ENCODE data around the gene PTPRJ. TPM values are rescaled to one million over a fixed set of nuclear protein-coding genes. Genes with fewer than 3 reads are reported as not detected.

PTPRJ gene
- total RNA-seq, 1 experiment from 2014 or later: 11.0 TPM

DNA sequence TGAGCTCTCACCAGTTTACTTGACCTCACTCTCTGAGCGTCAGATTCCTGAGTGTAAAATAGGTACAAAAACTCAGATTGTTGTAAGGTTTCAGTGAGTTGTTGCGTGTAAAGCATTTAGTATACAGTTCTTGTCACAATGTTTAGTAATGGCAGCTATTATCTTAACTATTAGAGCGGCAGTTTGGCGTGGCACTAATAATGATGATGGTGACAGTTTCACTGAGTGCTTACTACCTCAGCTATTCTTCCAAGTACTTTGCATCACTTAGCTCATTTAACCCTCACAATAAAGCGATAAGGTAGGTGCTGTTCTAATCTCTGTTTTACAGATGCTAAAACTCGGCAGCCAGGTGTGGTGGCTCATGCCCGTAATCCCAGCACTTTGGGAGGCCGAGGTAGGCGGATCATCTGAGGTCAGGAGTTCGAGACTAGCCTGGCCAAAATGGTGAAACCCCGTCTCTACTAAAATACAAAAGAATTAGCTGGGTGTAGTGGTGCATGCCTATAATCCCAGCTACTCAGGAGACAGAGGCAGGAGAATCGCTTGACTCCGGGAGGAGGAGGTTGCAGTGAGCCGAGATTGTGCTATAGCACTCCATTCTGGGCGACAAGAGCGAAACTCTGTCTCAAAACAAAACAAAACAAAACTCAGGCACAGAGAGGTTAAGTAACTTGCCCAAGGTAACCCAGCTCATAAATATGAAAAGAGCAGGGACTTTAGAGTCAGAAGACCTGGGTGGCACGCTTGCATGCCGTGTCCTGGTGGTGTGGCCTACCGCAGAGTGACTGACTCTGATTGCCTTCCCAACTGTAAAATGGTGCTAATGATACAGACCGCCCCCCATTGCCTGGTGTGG is 76.2 kb downstream of the PTPRJ start:
- Histone ChIP-seq H3K4me1 (peaks cover 13% of the 10 kb centered on the region), H3K36me3 (ENCODE audit: control insufficient read depth, insufficient read depth, low read length) (no peaks in the 10 kb centered on the region), H3K27me3 (replicated peaks; ENCODE audit: control insufficient read depth, insufficient read depth, low read length) (no peaks in the 10 kb centered on the region), H3K4me3 (ENCODE audit: low read depth, low read length) (no peak overlapping the region), H3K9me3 (no peaks in the 10 kb centered on the region)
- no peak for DNase-seq
- no peak overlapping the region for H3K27ac Mint-ChIP-seq (ENCODE audit: unreplicated experiment)
- H3K27me3 Mint-ChIP-seq (ENCODE audit: insufficient read depth, unreplicated experiment): no peaks in the 10 kb centered on the region
- H3K4me1 Mint-ChIP-seq (ENCODE audit: low read depth, unreplicated experiment): peaks cover 27% of the 10 kb centered on the region
- no peak for TF ChIP-seq CTCF (IDR thresholded peaks at IDR 0.05; ENCODE audit: insufficient read depth in 1 of 2, low read depth in 1 of 2, low read length in 1 of 2, severe bottlenecking in 1 of 2, unreplicated experiment in 1 of 2)
- H3K9me3 Mint-ChIP-seq (ENCODE audit: unreplicated experiment): no peaks in the 10 kb centered on the region
- intact Hi-C loops (cut with micrococcal nuclease; ENCODE audit: unreplicated experiment): no loop called here
- no peak overlapping the region for H3K4me3 Mint-ChIP-seq (ENCODE audit: unreplicated experiment)
- H3K36me3 Mint-ChIP-seq (ENCODE audit: insufficient read depth, unreplicated experiment): peaks cover 15% of the 10 kb centered on the region
- ChIA-PET POLR2A (no interaction called here), CTCF (interaction anchor here (1.1 kb wide), 1 partner anchor 53 kb away, joined by 4 read pairs; no protein-coding TSS in a partner anchor)
- no TSS peak for BruUV-seq (replicated peaks)

DNA sequence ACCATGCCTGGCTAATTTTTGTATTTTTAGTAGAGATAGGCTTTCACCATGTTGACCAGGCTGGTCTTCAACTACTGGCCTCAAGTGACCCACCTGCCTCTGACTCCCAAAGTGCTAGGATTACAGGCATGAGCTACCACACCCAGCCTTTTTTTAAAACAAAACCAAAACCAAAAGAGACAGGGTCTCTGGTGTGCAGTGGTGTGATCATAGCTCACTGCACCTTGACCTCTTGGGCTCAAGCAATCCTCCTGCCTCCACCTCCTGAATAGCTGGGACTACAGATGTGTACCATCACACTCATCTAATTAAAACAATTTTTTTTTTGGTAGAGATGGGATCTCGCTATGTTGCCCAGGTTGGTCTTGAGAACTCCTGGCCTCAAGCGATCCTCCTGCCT is 77.7 kb downstream of the PTPRJ start:
- Mint-ChIP-seq H3K36me3 (ENCODE audit: insufficient read depth, unreplicated experiment) (peaks cover 6% of the 10 kb centered on the region), H3K27ac (ENCODE audit: unreplicated experiment) (no peak overlapping the region), H3K9me3 (ENCODE audit: unreplicated experiment) (no peaks in the 10 kb centered on the region), H3K4me3 (ENCODE audit: unreplicated experiment) (no peak overlapping the region), H3K4me1 (ENCODE audit: low read depth, unreplicated experiment) (peaks cover 15% of the 10 kb centered on the region), H3K27me3 (ENCODE audit: insufficient read depth, unreplicated experiment) (no peaks in the 10 kb centered on the region)
- H3K4me1 ChIP-seq: peaks cover 7% of the 10 kb centered on the region
- ChIA-PET POLR2A (no interaction called here), CTCF (no interaction called here)
- intact Hi-C loops (cut with micrococcal nuclease; ENCODE audit: unreplicated experiment): no loop called here
- no peak overlapping the region for H3K4me3 ChIP-seq (ENCODE audit: low read depth, low read length)
- no peak for TF ChIP-seq CTCF (IDR thresholded peaks at IDR 0.05; ENCODE audit: insufficient read depth in 1 of 2, low read depth in 1 of 2, low read length in 1 of 2, severe bottlenecking in 1 of 2, unreplicated experiment in 1 of 2)
- H3K36me3 ChIP-seq (ENCODE audit: control insufficient read depth, insufficient read depth, low read length): no peaks in the 10 kb centered on the region
- H3K27me3 ChIP-seq (replicated peaks; ENCODE audit: control insufficient read depth, insufficient read depth, low read length): no peaks in the 10 kb centered on the region
- no TSS peak for BruUV-seq (replicated peaks)
- H3K9me3 ChIP-seq: no peaks in the 10 kb centered on the region
- DNase-seq: no peak

DNA sequence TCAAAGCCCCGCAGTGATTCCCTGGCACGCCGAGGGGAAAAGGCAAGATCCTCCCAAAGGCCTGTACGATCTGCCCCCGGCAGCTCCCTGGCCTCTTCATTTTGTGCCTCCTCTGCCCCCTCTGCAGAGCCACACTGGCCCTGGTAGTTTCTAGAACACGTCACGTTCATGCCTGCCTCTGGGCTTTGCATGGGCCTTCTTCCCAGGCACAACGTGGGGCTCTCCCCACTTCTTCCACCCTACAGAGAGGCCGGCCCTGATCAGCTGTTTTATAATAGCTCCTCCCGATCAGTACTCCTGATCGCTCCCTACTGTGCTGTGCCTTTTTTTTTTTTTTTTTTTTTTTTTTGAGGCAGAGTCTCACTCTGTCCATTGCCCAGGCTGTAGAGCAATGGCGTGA is 78.4 kb downstream of the PTPRJ start:
- peaks cover 19% of the 10 kb centered on the region for H3K4me1 Mint-ChIP-seq (ENCODE audit: low read depth, unreplicated experiment)
- ChIA-PET CTCF (no interaction called here), POLR2A (no interaction called here)
- H3K27me3 Mint-ChIP-seq (ENCODE audit: insufficient read depth, unreplicated experiment): no peaks in the 10 kb centered on the region
- DNase-seq: no peak
- no TSS peak for BruUV-seq (replicated peaks)
- TF ChIP-seq CTCF (IDR thresholded peaks at IDR 0.05; ENCODE audit: insufficient read depth in 1 of 2, low read depth in 1 of 2, low read length in 1 of 2, severe bottlenecking in 1 of 2, unreplicated experiment in 1 of 2): no peak
- no peak overlapping the region for H3K27ac Mint-ChIP-seq (ENCODE audit: unreplicated experiment)
- intact Hi-C loops (cut with micrococcal nuclease; ENCODE audit: unreplicated experiment): no loop called here
- H3K9me3 ChIP-seq: no peaks in the 10 kb centered on the region
- peaks cover 14% of the 10 kb centered on the region for H3K4me1 ChIP-seq
- H3K36me3 Mint-ChIP-seq (ENCODE audit: insufficient read depth, unreplicated experiment): peaks cover 6% of the 10 kb centered on the region
- H3K27me3 ChIP-seq (replicated peaks; ENCODE audit: control insufficient read depth, insufficient read depth, low read length): no peaks in the 10 kb centered on the region
- no peaks in the 10 kb centered on the region for H3K9me3 Mint-ChIP-seq (ENCODE audit: unreplicated experiment)
- H3K4me3 ChIP-seq (ENCODE audit: low read depth, low read length): no peak overlapping the region
- no peaks in the 10 kb centered on the region for H3K36me3 ChIP-seq (ENCODE audit: control insufficient read depth, insufficient read depth, low read length)
- H3K4me3 Mint-ChIP-seq (ENCODE audit: unreplicated experiment): no peak overlapping the region

Measured in Caco-2 (cell line).